NCI-H345 treated with DMSO at 0.1 percent for 48 hours (cell line): ENCODE measurements around the gene BLOC1S4.
A peak's percentile ranks its signal among the peaks of the same experiment; 100 is the strongest.
"Not testable (repeated sequence)": the region's sequence is repeated elsewhere in the genome, so short reads cannot be mapped to it uniquely, and the experiment has no call there.

Source experiments
- DNase-seq: peaks from one replicate; lab custom pipeline; 2025; ENCODE audit not compliant: unreplicated experiment; lab: John Stamatoyannopoulos, UW

BLOC1S4 gene

DNA sequence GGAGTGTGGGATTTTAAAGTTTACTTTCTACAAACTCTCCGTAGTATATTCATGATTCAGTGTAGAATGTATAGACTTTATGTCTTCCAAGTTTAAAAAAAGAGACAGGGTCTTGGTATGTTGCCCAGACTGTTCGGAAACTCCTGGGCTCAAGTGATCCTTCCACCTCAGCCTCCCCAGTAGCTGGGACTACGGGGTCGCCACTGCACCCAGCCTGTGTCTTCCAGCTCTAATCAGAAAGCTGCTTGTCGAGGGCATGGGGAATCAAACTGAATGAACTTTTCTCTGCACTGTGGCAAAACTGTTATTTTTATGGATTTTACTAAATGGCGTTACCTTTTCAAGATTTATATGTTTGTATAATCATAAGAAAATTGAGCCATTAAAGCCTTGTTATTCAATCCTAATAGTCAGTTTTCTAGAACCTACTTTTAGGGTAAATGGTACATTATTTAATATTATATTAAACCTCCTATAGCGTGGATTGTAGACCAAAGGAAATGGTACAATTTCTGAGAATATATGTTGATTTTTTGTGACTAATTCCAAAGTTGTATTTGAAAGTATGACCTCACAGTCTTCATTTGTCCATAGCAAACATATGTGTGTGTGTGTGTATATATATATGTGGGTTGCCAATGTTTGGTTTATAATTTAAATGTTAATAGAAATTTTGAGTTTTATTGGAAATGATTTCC is 1.1 kb downstream of the BLOC1S4 start:
- no peak for DNase-seq

DNA sequence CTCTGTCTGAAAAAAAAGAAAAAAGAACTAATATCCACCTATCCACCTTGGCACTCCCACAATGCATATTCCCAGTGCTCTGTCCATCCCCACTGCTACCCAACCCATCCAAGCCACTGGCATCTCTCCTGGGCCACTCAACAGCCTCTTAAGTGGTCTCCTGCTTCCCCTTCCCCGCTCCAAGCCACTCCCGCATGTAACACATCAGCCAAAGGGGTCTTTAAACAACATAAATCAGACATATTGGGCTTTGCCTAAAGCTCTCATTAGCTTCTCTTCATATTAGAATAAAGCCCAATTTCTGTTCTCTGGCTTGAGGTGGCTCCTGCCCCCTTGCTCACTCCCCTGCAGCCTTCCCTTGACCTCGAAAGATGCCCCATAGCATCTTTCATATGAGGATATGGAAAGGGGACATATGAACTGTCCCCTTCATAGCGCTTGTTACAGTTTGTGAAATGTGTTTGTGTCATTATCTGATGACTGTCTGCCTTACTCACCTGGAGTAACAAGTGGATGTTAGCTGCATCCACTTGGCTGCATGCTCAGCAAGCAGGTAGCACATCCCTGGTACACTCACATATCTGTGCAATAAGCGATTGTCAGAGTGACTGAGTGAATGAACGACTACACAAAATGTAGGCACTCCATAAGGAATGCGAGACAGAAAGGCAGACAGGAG is 3.1 kb downstream of the BLOC1S4 start:
- DNase-seq: no peak

DNA sequence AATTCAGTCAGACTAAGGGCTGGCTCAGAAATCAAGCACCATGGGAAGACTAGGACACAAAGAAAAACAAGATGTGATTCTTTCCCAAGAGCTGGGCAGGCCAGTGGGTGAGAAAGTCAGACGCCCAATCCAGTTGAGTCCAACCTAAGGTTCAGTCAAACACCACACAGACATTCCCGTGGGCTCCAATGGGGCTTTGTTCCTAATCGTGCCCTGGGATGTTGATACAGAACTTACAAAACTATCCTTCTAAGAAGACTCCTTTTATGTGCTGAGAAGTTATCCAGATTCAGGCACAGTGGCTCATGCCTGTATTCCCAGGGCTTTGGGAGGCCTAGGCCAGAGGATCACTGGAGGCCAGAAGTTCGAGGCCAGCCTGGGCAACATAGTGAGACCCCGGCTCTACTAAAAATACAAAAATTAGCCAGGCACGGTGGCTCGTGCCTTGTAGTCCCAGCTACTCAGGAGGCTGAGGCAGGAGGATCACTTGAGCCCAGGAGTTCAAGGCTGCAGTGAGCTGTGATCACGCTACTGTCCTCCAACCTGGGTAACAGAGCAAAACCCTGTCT is 3.7 kb downstream of the BLOC1S4 start:
- DNase-seq: no peak

DNA sequence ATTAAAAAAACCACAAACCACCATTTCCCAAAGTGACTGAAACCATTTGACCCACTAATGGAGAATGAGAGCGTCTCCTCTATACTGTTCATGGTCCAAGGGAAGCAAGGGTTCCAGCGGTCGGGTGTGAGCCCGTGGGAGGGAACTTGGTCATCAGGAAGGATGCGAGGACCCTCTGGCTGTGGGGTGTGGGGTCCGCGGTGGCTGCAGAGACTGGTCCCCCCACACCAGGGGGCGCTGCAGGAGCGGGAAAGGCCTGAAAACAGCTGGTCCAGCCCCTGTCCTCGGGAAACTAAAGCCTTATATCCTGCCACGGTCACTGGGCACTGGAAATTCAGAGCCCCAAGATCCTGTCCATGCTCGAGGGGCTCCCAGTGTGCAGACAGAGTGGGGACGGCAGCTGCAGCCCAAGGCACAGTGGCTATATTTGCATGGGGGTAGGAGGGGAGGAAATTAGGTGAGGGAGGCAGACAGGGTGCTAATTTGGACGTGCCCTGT is 4.3 kb downstream of the BLOC1S4 start:
- peak; percentile 37 for DNase-seq

DNA sequence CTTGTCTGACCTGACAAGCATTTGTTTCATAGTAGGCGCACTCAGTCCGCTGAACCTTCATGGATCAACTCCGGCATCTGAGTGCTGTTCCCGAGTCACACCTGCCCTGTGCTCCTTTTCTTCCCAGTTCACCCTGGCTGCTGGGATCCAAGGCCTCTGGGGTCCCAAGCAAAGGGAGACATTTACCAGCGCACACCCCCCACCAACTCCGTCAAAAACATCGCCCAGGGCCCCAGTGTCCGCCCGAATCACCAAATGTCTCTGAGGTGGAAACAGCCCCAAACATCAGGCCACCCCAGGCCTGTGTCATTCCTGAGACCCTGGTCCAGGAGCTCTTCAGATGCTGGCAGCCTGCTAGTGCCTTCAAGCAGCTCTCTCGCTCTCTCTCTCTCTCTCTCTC is 5.1 kb downstream of the BLOC1S4 start:
- no peak for DNase-seq

DNA sequence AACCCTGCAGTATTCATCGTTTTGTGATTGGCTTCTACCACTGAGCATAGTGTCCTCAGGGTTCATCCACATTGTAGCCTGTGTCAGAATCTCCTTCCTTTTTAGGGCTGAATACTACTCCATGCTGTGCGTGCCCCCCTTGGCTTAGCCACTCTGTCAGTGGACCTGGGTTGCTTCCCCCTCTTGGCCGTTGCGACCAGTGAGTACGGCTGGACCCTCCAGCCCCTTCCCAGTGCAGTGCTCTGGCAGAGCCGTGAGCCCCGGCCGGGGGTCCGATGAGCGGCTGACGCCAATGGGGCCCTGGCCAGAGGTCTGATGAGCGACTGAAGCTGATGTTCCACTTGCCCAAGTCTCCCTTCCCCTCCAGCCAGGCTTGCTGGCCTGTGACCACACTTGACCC is 6.9 kb downstream of the BLOC1S4 start:
- DNase-seq: no peak

DNA sequence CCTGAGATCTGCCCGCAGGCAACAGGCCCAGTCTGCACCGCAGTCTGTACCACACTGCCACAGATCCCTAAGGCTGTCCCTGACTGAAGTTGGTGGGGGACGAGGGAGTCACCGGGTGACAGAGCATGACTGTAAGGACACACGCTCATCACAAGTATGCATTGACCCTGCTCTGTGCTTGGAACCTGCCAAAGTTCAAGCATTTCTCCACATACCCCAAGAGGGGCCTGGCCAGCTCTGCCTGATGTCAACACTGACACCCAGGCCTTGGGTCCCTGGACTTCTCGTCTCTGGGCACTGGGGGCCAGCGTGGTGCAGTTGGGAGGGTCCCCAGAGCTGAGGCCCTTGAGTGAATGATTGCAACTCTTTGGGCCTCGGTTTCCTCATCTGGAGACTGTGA is 7.9 kb downstream of the BLOC1S4 start:
- no peak for DNase-seq

DNA sequence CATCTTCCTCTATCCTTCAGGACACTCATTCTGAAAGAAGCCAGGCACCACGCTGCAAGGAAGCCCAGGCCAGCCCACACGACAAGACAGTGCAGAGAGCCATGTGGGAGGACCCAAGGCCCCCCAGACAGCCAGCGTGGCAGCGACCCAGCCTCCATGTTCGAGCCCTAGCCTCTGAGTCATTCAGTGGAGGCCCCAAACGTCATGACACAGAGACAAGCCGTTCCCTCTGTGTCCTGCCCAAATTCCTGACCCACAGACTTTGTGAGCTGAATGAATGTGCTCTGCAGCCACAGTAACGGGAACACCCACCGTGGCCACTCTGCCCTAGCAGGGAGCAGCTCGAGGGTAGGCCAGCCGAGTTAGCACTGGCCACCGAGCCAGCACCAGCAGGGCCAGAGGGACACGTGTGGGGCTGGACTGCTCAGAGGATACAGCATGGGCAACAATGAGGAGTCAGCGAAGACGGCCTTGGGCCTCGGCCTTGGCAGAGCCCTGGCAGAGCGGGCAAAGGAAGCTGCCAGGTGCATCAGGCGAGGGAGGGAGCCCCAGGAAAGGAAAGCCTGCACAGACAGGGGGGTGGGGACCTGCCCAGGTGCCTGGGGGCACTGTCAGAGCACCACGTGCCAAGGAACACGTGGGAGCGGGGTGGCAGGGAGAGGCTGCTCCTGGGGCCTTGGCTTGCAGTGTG is 8.6 kb downstream of the BLOC1S4 start:
- no peak for DNase-seq

DNA sequence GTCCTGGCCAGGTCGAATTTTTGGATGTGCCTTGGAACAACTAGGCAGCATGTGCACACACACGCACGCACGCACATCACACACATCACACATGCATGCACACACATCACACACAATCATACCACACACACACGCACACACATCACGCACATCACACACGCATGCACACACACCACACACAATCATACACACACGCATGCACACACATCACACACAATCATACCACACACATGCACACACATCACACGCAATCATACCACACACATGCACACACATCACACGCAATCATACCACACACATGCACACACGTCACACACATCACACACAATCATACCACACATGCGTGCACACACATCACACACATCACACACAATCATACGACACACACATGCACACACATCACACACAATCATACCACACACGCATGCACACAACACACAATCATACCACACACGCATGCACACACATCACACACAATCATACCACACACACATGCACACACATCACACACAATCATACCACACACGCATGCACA is 9.5 kb downstream of the BLOC1S4 start:
- not testable (repeated sequence) for DNase-seq

DNA sequence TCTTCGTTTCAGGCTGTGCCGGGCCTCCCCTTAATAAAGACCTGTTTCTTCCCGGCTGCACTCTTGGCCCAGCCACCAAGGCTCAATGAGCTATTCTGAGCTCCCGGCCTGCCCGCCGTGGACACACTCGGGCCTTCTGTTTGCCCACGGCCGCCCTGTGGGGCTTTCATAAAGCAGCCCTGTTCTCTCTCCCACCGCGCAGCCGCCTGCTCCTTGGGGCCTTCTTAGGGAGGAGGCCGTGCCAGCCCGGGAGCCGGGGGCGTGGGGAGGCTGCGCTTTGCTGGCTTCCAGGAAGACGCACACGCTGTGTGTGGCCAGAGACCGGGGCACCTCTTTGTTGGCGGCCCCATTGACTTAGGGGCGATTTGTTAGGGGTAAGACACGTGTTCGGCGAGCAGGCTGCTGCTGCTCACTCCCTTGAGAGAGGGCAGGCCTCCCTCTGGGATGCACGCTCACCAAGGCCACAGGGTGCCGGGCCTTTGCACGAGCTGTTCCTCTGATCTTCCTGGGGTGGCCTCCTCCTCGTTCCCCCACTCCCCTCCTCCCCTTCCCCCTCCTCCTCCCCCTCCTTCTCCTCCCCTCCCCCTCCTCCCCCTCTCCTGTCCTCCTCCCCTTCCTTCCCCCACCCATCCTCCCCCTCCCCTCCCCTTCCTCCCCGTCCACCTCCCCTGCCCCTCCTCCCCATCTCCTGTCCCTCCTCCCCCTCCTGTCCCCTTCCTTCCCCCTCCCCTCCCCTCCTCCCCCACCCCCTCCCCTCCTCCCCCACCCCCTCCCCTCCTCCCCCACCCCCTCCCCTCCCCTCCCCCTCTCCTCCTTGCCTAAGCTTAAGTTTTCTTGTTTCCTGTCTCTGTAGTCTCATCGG is 11.3 kb downstream of the BLOC1S4 start:
- DNase-seq: no peak

DNA sequence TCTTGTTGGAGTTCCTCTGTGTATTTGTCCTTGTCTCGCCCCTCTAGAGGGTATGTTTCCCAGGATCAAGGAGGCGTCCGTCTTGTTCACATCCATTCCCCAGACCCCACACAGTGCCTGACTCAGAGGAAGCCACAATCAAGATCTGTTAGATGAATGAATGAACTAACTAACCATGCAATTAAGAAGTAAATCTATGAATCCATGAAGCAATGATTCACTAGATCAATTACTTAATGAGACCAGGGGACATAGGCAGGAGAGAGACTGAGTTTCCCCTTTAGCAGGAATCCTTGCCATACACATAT is 11.9 kb downstream of the BLOC1S4 start:
- no peak for DNase-seq

DNA sequence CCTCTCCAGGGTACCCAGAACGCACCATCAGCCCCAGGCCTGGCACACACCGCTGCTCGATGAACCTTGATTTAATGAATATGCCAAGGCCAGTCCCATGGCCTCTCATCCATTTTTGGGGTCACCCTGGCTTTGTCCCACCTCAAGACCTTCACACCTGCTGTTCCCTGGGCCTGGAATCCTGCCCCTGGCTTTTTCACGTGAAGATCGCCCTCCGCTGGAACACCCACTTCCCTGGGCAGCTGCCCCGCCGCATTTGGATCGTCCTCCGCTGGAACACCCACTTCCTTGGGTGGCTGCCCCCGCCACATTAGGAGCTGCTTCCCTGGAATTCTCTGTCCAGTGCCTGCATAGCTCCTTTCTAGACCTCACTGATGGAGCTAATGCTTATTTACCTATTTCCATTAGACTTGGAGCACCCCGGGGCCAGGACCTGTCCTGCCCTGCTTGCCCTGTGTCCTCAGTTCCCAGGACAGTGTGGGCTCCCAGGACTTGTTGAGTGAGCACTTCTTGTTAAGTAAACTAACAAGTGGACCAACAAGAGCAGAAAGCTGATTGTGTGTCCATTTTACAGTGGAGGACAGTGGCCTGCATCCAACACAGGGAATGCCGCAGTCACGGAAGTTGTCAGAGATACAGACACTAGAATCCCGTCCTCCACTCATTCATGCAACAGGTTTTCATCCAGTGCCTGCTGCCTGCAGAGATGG is 12.5 kb downstream of the BLOC1S4 start:
- no peak for DNase-seq

DNA sequence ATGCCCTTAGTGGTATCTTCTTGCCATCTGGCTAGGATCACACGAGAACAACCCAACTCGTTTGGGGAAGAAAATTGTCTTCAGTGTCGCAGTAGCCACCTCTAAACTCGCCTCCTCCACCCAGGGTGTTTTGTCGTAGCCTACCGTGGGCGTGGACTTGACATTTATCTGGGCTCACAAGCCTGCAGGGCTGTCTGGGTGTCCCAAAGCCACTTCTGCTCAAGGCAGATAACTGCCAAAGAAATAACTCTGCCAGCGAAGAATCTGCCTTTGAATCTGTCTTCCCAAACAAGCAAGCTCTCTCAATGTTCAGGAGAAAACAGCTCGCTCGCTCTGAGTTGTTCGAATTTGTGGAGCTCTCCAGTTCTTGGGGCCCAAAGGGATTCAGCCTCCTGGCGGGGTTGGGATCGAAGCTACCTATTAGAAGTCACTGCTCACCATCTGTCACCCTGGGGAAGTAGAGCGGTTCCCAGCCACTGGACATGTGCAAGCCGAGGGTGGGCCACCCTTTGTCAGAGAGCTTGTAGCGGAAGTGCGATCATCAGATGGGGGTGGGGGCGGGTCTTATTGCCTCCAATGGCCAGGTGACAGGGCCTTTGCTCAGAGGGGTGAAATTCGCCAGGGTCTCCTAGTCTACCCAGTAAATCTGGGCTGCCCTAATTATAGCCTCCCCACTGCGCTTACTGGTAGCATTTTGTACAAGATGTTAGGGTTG is 14.8 kb downstream of the BLOC1S4 start:
- DNase-seq: no peak

DNA sequence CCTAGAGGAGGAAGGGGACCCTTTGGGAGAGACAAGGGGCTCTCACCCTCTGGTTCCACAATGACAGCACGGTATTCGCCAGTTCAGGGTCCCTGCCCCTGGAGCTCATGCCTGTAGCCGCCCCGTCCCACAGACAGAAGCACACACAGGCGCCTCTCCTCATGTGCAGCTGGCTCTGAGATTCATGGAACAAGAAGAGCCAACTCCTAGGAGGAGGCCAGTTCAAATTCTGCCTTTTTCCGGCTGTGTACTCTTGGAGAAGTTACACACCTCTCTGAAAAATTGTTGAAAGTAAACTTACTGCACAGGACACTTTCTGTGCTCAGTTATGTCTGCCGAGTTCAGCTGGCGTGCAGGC is 15.3 kb downstream of the BLOC1S4 start:
- no peak for DNase-seq

DNA sequence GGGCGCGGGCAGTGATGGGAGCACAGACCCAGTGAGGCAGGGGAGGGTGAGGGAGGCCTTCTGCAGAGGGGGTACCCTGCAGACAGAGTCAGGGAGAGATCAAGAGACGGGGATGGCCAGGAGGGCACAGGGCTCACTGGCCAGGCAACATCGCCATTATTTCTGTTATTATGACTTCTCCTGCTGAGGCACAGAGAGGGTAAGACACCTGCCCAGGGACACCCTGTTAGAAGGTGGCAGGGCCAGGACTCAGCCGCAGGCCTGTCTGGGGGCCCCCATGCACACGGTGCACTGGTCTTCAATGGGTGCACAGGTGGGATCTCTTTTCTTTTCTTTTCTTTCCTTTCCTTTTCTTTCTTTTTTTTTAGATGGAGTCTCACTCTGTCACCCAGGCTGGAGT is 15.8 kb downstream of the BLOC1S4 start:
- DNase-seq: no peak

DNA sequence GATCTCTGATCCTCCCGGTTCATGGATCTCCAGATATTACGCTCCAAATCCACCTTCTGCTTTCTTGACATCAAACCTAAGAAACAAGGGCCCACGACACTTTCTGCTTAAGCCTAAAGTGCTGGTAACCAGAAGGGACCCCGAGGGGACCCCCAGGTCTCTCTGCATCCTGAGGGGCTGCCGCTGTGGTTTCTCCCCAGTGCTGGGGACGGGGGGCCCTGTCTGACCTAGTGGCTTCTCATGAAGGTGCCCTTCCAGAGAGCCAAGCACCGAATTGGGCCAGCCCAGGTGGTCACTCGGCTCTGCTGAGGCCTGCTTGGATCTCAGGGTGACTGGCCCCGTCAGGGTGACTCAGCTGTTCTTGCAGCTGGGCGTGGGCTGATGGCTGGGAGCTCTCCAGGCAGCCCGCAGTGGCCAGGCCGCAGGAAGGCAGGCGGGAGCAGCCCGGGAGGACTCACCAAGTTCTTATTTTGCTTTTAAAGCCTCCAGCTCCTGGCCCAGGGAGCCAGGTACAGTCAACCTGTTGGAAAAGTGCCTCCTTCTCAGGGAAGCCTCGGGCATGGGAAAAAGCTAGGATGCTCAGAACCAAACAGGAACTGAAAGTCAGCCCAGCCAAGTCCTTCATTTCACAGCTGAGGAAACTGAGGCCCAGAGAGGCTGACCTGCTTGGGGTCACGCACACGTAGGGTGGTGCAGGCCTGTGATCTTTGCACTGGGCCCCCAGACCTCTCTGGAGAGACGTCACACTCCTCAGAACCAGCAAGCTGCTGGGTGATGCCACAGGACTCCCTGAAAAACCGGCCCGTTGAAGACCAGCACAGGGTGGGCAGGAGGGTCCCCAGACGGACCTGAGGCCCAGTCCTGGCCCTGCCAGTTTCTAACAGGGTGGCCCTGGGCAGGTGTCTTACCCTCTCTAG is 16.7 kb downstream of the BLOC1S4 start:
- DNase-seq: no peak

DNA sequence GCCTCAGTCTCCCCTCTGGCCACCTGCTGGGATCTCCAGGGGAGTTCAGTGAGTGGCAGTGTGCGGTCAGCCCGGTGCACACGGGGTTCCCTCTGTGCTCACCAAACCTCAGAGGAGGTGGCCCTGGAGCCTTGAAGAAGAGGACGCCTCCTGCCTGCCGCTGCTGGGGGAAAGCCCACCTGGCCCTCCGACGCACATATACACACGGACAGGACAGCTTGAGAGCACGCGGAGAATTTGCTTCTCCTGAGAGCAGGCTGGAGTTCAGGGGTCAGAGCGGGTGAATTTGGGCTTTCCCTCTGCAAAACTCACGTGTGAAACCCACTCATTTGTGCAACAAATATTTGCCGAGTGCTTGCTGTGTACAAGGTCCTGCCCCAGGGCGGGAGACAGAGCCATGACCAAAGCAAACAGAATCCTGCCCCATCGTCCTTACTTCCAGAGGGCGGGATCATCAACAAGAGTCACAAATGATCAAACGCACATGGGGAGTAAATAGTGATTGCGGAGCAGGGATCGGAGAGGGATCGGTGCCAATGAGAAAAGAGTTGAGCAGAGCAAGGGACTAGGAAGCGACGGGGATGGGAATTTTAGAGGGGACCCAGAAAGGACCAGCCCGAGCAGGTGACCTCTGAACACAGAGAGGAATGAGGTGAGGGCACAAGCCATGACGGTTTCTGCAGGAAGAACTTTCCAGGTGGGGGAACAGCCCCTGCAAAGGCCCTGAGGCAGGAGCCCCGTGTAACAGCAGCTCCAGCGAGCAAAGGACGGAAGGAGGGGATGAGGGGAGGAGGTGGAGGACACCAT is 17.6 kb downstream of the BLOC1S4 start:
- DNase-seq: no peak
